GM18517 (cell line): ENCODE measurements around the gene COL2A1.

Experiments used
- ATAC-seq: cut with Tn5 transposase; IDR thresholded peaks from one replicate; pipeline ENCODE4 v1.9.1; 2021; ENCODE audit warnings: mild to moderate bottlenecking, moderate library complexity; ENCODE audit not compliant: unreplicated experiment

COL2A1 gene

GRCh38 chr12:48031135-48031960 is 27.1 kb upstream of the COL2A1 start:
- ATAC-seq = no peak

- no peak for ATAC-seq
Measured at GRCh38 chr12:48030173-48030650, 25.9 kb upstream of the COL2A1 start.

- ATAC-seq = no peak
Measured at GRCh38 chr12:48029491-48030172, 25.4 kb upstream of the COL2A1 start.

- ATAC-seq = no peak
Measured at GRCh38 chr12:48028541-48029431, 24.5 kb upstream of the COL2A1 start.

- no peak for ATAC-seq
Measured at GRCh38 chr12:48027183-48028002, 23.1 kb upstream of the COL2A1 start.

GRCh38 chr12:48026060-48026827 is 22.0 kb upstream of the COL2A1 start:
- no peak for ATAC-seq

GRCh38 chr12:48025281-48025680 is 21.0 kb upstream of the COL2A1 start:
- ATAC-seq = no peak

- no peak for ATAC-seq
Measured at GRCh38 chr12:48024735-48025134, 20.5 kb upstream of the COL2A1 start.

GRCh38 chr12:48023386-48023785 is 19.1 kb upstream of the COL2A1 start:
- ATAC-seq = no peak

GRCh38 chr12:48022676-48023385 is 18.6 kb upstream of the COL2A1 start:
- no peak for ATAC-seq

- no peak for ATAC-seq
Measured at GRCh38 chr12:48022180-48022521, 17.9 kb upstream of the COL2A1 start.

- ATAC-seq = no peak
Measured at GRCh38 chr12:48021485-48022179, 17.4 kb upstream of the COL2A1 start.

GRCh38 chr12:48019639-48020265 is 15.5 kb upstream of the COL2A1 start:
- no peak for ATAC-seq

- no peak for ATAC-seq
Measured at GRCh38 chr12:48018618-48018995, 14.3 kb upstream of the COL2A1 start.

GRCh38 chr12:48017921-48018617 is 13.8 kb upstream of the COL2A1 start:
- ATAC-seq = no peak

GRCh38 chr12:48017496-48017895 is 13.2 kb upstream of the COL2A1 start:
- ATAC-seq = no peak

- no peak for ATAC-seq
Measured at GRCh38 chr12:48016373-48017020, 12.2 kb upstream of the COL2A1 start.
